ENCODE measurements around the gene TSKU. TPM values are rescaled to one million over a fixed set of nuclear protein-coding genes. Genes with fewer than 3 reads are reported as not detected.

TSKU gene
- total and polyA plus RNA-seq, 2 experiments from 2014 or later = 11.7 to 31.1 TPM

- no peak for TF ChIP-seq ETS1 (IDR thresholded peaks at IDR 0.05)
- TF ChIP-seq JUNB (IDR thresholded peaks at IDR 0.05; ENCODE audit: unreplicated experiment) = no peak
- no peak for TF ChIP-seq POLR2AphosphoS5 (IDR thresholded peaks at IDR 0.05; ENCODE audit: low read depth)
Measured at GRCh38 chr11:76772783-76773106, 10.4 kb upstream of the TSKU start (continued).

- H3K27ac Mint-ChIP-seq = no peak overlapping the region
- H3K4me1 ChIP-seq (ENCODE audit: insufficient read depth) = peaks cover 22% of the 10 kb centered on the region
- no peaks in the 10 kb centered on the region for H3F3A ChIP-seq (replicated peaks; ENCODE audit: low read depth)
- H3K27me3 ChIP-seq (ENCODE audit: insufficient read depth) = no peaks in the 10 kb centered on the region
- peaks cover 33% of the 10 kb centered on the region for H3K4me1 Mint-ChIP-seq
- no peaks in the 10 kb centered on the region for H3K79me2 ChIP-seq (replicated peaks; ENCODE audit: insufficient read depth)
- DNase-seq (ENCODE audit: low spot score) (no peak), ATAC-seq (no peak)
- no peak for TF ChIP-seq ZNF462 (CRISPR knock-in tag; IDR thresholded peaks at IDR 0.05)
- no peak for TF ChIP-seq EZH2phosphoT487 (IDR thresholded peaks at IDR 0.05; ENCODE audit: unreplicated experiment)
- no peak for TF ChIP-seq CREB1 (CRISPR knock-in tag; IDR thresholded peaks at IDR 0.05; ENCODE audit: low read depth)
- TF ChIP-seq POLR2AphosphoS5 (IDR thresholded peaks at IDR 0.05; ENCODE audit: low read depth) = no peak
- no peak for TF ChIP-seq JUNB (IDR thresholded peaks at IDR 0.05; ENCODE audit: unreplicated experiment)
- no peak for TF ChIP-seq ZNF114 (CRISPR knock-in tag; IDR thresholded peaks at IDR 0.05)
- no peak for TF ChIP-seq EZH2 (IDR thresholded peaks at IDR 0.05; ENCODE audit: low read depth, unreplicated experiment)
- no peak for TF ChIP-seq ZNF331 (CRISPR knock-in tag; IDR thresholded peaks at IDR 0.05; ENCODE audit: low read depth)
- no peak for TF ChIP-seq ETS1 (IDR thresholded peaks at IDR 0.05)
- no peak for TF ChIP-seq CTCF (conservative IDR thresholded peaks at IDR 0.05; ENCODE audit: low read depth in 2 of 2)
- no peak for TF ChIP-seq NANOG (IDR thresholded peaks at IDR 0.05; ENCODE audit: borderline replicate concordance)
- no peak for TF ChIP-seq REST (IDR thresholded peaks at IDR 0.05; ENCODE audit: unreplicated experiment)
- no peak overlapping the region for H3K27ac ChIP-seq (ENCODE audit: low read depth)
- H3K36me3 ChIP-seq (ENCODE audit: insufficient read depth) = peaks cover 13% of the 10 kb centered on the region; the same call in 1 of the 2 replicates
- H2AFZ ChIP-seq = no peak overlapping the region
- peaks cover 10% of the 10 kb centered on the region for H3K27me3 Mint-ChIP-seq (ENCODE audit: insufficient read depth, low read depth, poor library complexity)
- H3K9me2 ChIP-seq (ENCODE audit: insufficient read depth) = no peaks in the 10 kb centered on the region
- H3K4me2 ChIP-seq = no peak overlapping the region
- peaks cover 40% of the 10 kb centered on the region for H3K36me3 Mint-ChIP-seq (ENCODE audit: low read depth)
- H3K4me3 Mint-ChIP-seq = no peak overlapping the region
- no peak overlapping the region for H3K4me3 ChIP-seq
- peaks cover 49% of the 10 kb centered on the region for H3K9me3 Mint-ChIP-seq
- H4K20me1 ChIP-seq (replicated peaks; ENCODE audit: insufficient read depth) = no peaks in the 10 kb centered on the region
Measured at GRCh38 chr11:76773921-76774361, 9.2 kb upstream of the TSKU start.

All from GM23338 (cell line).